GM19043 (cell line): ENCODE results near the gene RBM41.

ENCODE experiments used
- ATAC-seq: cut with Tn5 transposase; IDR thresholded peaks from one replicate; pipeline ENCODE4 v1.9.1; 2021; ENCODE audit warnings: low read depth; ENCODE audit not compliant: unreplicated experiment

The RBM41 gene

DNA sequence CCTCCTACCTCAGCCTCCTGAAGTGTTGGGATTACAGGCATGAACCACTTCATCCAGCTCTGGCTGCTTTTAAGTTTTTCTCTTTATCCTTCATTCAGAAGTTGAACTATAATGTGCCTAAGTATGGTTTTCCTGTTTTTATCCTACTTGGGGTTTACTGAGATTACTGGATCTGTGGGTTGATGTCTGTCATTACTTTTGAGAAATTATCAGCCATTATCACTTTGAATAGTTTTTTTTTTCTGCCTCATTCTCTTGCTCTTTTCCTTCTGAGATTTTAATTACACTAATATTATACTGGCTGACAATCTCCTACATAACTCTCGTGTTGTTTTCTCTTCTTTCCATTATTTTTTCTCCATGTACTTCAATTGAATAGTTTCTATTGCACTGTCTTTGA is 71.0 kb downstream of the RBM41 start:
- no peak for ATAC-seq

DNA sequence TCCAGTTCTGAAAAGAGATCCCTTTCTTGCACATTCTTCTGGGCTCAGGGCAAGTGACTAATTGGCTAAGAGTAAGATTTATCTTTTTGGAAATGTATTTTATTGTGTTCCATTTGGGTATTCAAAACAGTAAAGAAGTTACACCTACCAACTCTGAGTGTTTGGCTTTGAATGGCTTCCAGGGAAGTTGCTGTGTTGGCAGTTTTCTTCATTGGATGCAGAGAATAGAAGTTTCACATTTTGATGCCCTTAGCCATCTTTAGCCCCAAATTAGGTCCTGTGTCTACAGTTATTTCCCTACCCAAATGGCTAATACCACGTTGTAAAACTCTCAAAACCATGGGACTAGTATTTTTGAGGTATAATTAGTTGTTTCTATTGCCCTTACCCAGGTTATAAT is 88.9 kb downstream of the RBM41 start:
- no peak for ATAC-seq

DNA sequence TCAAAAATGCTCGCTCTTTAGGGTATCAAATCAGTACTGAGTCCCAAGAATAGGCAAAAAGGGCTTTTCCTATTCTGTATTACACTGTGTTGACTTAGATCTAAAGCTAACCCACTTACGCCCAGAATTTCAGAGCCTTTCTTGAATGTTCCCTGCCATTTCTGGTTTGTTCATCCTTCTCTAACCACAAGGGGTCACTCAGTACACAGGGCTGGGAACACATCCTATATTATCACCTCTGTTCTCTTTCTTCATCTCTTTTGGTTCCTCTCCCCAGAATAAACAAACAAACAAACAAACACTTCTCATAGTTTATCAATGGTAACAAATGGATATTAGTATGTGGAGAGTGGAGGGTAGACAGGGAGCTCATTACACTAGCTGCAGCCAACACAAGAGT is 93.1 kb downstream of the RBM41 start:
- no peak for ATAC-seq

DNA sequence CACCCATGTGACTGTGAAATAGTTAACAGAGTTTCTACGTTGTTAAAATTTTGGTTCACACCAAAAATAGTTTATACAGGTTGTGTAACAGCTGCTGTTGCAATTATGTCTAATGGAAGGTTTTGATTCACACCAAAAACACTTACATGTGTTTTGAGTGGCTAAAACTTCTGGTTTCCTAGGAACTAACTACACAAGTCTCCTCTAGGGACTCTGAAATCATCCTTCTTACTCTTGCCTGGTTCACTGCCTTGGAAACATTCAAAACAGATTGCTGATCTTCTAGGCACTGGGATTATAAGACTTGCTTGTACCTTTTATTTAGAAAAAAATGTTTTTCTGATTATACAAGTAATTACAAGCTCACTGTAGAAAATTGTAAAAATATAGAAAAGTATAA is 103.7 kb downstream of the RBM41 start:
- ATAC-seq = no peak
